Urinary bladder (tissue), 4 donors: Measurements from ENCODE around the gene ECE2. TPM values are rescaled to one million over a fixed set of nuclear protein-coding genes. Genes with fewer than 3 reads are reported as not detected.
A peak's percentile ranks its signal among the peaks of the same experiment; 100 is the strongest.
"Not testable (repeated sequence)": the region's sequence is repeated elsewhere in the genome, so short reads cannot be mapped to it uniquely, and the experiment has no call there.

Experiments
- DNase-seq: peaks from one replicate; pipeline ENCODE4 v3.0.0-alpha.2; 2015; ENCODE audit errors: extremely low spot score
- H3K27ac ChIP-seq: one replicate; pipeline ENCODE4 v1.5.1; 2013; ENCODE audit warnings: low read depth, mild to moderate bottlenecking, moderate library complexity
- H3K36me3 ChIP-seq: one replicate; pipeline ENCODE4 v1.6.1; 2013; ENCODE audit warnings: mild to moderate bottlenecking, moderate library complexity; ENCODE audit not compliant: insufficient read depth
- H3K4me1 ChIP-seq: one replicate; pipeline ENCODE4 v1.6.1; 2013; ENCODE audit warnings: mild to moderate bottlenecking, moderate library complexity; ENCODE audit not compliant: insufficient read depth
- H3K4me3 ChIP-seq: one replicate; pipeline ENCODE4 v1.5.1; 2013; ENCODE audit warnings: low read depth, low read length
- WGBS: extraction: QIAGEN DNeasy Blood & Tissue Kit; methylation state at CpG from one replicate; pipeline ENCODE4 v1.1.7; 2013; 5-methylcytosine and 5-hydroxymethylcytosine counted together
- polyA plus RNA-seq: library from polyadenylated mRNA; stranded (reverse); fragments of 200-250 nt; gene quantifications from one replicate; pipeline ENCODE4 v1.2.3, GENCODE V29; 2013
- total RNA-seq: library from RNA; depleted of rRNA; stranded (reverse); fragments of >200 nt; gene quantifications from one replicate; pipeline ENCODE4 v1.2.3, GENCODE V29; 2014
- donor health status: healthy with polysubstance abuse.
- donor health status: healthy.

The ECE2 gene
- total and polyA plus RNA-seq, 2 donors, result 0.49 TPM; not detected in 1

GRCh38 chr3:184267249-184267648, 8.6 kb upstream of the ECE2 start:
- WGBS, result 85% methylated on average over 1 of the region's 1 CpG
- not testable (repeated sequence) for H3K4me1 ChIP-seq, H3K27ac ChIP-seq, H3K36me3 ChIP-seq, H3K4me3 ChIP-seq, DNase-seq

DNA sequence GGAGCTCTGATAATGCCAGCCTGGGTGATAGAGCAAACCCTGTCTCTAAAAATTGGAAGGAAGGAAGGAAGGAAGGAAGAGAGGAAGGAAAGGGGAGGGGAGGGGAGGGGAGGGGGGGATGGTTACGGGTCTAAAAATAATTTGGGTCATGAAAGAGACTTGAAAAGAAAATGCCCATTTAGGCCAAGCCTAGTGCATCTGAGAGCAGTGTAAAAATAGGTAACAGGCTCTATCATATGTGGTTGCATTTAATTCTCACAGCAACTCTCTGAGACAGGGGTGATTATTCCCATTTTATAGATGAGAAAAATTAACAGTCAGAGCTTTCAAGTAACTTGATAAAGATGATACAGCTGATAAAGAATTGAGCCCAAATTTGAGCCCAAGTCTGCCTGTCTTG, 3.6 kb upstream of the ECE2 start:
- 39% methylated on average over 1 of the region's 1 CpG for WGBS
- H3K4me1 ChIP-seq, result no peaks in the 10 kb centered on the region
- H3K27ac ChIP-seq, result no peak overlapping the region
- no peak for DNase-seq
- no peak overlapping the region for H3K4me3 ChIP-seq
- no peaks in the 10 kb centered on the region for H3K36me3 ChIP-seq

- H3K4me1 ChIP-seq, result no peaks in the 10 kb centered on the region
- WGBS, result 71% methylated on average over 12 of the region's 12 CpGs
- DNase-seq, result no peak
- no peak overlapping the region for H3K27ac ChIP-seq
- H3K4me3 ChIP-seq, result no peak overlapping the region
- no peaks in the 10 kb centered on the region for H3K36me3 ChIP-seq
These were observed 481 bp upstream of the ECE2 start for GRCh38 chr3:184275381-184275701.

DNA sequence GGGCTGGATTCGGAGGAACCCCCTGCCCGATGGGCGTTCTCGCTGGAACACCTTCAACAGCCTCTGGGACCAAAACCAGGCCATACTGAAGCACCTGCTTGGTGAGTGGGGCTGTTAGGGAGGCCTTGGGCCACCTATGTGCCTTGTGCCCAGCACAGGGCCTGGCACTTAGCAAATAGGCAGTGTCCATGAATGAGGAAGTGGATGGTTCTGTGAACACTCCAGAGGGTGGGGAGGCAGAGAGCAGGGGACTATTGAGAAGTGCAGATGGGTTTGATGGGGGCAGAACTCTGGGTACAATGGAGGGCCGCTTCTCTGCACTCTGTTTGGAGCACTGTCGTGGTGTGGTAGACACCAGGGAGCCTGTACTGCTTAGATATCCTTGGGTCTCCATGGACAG, 1.5 kb downstream of the ECE2 start:
- H3K27ac ChIP-seq, result no peak overlapping the region
- WGBS, result 89% methylated on average over 6 of the region's 6 CpGs
- H3K4me1 ChIP-seq, result no peaks in the 10 kb centered on the region
- DNase-seq, result no peak
- no peak overlapping the region for H3K4me3 ChIP-seq
- H3K36me3 ChIP-seq, result no peaks in the 10 kb centered on the region

DNA sequence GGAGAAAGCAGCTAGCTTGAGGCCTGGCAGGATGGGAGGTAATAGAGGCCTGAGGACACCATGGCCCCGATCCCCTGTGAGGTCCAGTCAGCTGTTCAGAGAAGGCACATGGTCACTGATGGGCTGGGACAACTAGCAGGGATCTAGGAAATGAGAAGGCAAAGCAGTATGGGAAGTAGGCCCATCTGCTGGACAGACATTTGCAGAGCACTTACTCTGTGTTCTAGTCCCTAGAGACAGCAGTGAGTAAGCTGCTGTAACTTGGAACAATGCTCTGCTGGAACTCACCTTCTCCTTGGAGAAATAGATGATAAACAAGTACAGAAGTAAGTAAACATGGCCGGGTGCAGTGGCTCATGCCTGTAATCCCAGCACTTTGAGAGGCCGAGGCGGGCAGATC, 7.1 kb downstream of the ECE2 start:
- Histone ChIP-seq H3K4me3 (no peak overlapping the region), H3K4me1 (no peaks in the 10 kb centered on the region), H3K36me3 (no peaks in the 10 kb centered on the region), H3K27ac (no peak overlapping the region)
- DNase-seq, result no peak
- WGBS, result 88% methylated on average over 4 of the region's 4 CpGs

DNA sequence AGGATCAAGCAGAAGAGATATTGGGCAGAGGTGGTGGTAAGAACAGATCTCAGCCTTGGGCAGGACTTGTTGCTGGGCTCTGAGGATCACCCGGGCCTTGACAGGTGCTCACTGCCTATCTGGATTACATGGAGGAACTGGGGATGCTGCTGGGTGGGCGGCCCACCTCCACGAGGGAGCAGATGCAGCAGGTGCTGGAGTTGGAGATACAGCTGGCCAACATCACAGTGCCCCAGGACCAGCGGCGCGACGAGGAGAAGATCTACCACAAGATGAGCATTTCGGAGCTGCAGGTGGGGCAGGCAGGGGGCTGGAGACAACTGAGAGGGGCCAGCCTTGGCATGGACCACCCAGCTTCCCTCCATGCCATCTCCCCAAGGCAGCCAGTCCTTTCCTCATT, 7.9 kb downstream of the ECE2 start:
- Histone ChIP-seq H3K36me3 (no peaks in the 10 kb centered on the region), H3K4me3 (no peak overlapping the region), H3K27ac (no peak overlapping the region), H3K4me1 (no peaks in the 10 kb centered on the region)
- DNase-seq, result no peak
- WGBS, result 91% methylated on average over 8 of the region's 8 CpGs

GRCh38 chr3:184284696-184285095, 8.9 kb downstream of the ECE2 start:
- Histone ChIP-seq H3K4me1 (no peaks in the 10 kb centered on the region), H3K27ac (no peak overlapping the region), H3K4me3 (no peak overlapping the region), H3K36me3 (no peaks in the 10 kb centered on the region)
- DNase-seq, result no peak
- 13% methylated on average over 4 of the region's 4 CpGs for WGBS

DNA sequence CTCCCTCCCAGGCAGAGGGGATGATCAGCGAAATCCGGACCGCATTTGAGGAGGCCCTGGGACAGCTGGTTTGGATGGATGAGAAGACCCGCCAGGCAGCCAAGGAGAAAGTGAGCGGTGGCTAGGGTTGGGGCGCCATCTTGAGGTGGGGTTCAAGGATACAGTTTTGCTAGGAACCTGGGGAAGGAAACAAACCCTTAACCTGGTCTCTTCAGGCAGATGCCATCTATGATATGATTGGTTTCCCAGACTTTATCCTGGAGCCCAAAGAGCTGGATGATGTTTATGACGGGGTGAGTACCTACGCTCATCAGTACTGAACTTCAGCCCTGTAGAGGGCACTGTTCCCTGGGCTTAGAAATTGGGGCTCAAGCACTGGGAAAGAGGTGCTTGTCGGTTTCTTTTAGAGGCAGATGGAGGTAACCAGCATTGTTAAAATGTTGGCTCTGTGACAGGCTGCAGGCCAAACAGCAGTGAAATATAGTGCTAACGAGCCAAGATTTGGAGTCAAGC, 13.7 kb downstream of the ECE2 start:
- no peak for DNase-seq
- H3K27ac ChIP-seq, result no peak overlapping the region
- H3K4me1 ChIP-seq, result no peaks in the 10 kb centered on the region
- H3K36me3 ChIP-seq, result no peaks in the 10 kb centered on the region
- H3K4me3 ChIP-seq, result no peak overlapping the region
- 10% methylated on average over 10 of the region's 10 CpGs for WGBS

- Histone ChIP-seq H3K36me3 (no peaks in the 10 kb centered on the region), H3K27ac (no peak overlapping the region), H3K4me3 (no peak overlapping the region), H3K4me1 (no peaks in the 10 kb centered on the region)
- DNase-seq, result no peak
- WGBS, result 79% methylated on average over 10 of the region's 10 CpGs
These were observed 14.5 kb downstream of the ECE2 start for GRCh38 chr3:184290331-184290730.

GRCh38 chr3:184291044-184291737, 15.4 kb downstream of the ECE2 start:
- H3K4me3 ChIP-seq, result no peak overlapping the region
- WGBS, result 85% methylated on average over 22 of the region's 22 CpGs
- no peak overlapping the region for H3K27ac ChIP-seq
- no peaks in the 10 kb centered on the region for H3K36me3 ChIP-seq
- no peaks in the 10 kb centered on the region for H3K4me1 ChIP-seq
- no peak for DNase-seq

DNA sequence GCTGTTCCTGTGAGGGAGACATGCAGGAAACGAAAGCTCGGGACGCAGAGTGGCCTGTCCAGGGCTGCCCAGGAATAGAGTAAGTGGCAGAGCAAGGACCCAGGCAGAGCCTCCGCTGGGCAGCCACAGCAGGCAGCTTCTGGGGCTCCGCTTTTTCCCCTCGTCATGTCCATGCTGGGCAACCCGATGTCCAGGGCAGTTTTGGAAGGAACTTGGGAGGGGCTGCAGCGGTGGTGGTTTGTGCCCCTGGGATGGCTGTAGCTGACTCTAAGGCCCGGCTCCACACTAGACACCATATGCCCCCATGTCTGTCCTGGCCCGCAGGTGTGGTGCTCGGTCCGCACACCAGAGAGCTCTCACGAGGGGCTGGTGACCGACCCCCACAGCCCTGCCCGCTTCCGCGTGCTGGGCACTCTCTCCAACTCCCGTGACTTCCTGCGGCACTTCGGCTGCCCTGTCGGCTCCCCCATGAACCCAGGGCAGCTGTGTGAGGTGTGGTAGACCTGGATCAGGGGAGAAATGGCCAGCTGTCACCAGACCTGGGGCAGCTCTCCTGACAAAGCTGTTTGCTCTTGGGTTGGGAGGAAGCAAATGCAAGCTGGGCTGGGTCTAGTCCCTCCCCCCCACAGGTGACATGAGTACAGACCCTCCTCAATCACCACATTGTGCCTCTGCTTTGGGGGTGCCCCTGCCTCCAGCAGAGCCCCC, 16.1 kb downstream of the ECE2 start:
- Histone ChIP-seq H3K27ac (no peak overlapping the region), H3K4me1 (no peaks in the 10 kb centered on the region), H3K36me3 (no peaks in the 10 kb centered on the region), H3K4me3 (no peak overlapping the region)
- DNase-seq, result no peak
- WGBS, result 89% methylated on average over 21 of the region's 21 CpGs

- no peak for DNase-seq
- 60% methylated on average over 3 of the region's 3 CpGs for WGBS
- no peaks in the 10 kb centered on the region for H3K4me1 ChIP-seq
These were observed 19.9 kb downstream of the ECE2 start for GRCh38 chr3:184295771-184296170.

GRCh38 chr3:184296616-184297015, 20.8 kb downstream of the ECE2 start:
- H3K27ac ChIP-seq, result no peak overlapping the region
- no peak for DNase-seq
- H3K4me3 ChIP-seq, result no peak overlapping the region
- 74% methylated on average over 7 of the region's 7 CpGs for WGBS
- H3K36me3 ChIP-seq, result no peaks in the 10 kb centered on the region
- H3K4me1 ChIP-seq, result no peaks in the 10 kb centered on the region

More at GRCh38 chr3:184295771-184296170, 19.9 kb downstream of the ECE2 start:
- Histone ChIP-seq H3K4me3 (no peak overlapping the region), H3K27ac (no peak overlapping the region), H3K36me3 (no peaks in the 10 kb centered on the region)

- Histone ChIP-seq H3K4me3 (peak within 1 kb of the TSS; percentile 84), H3K4me1 (peaks cover 1% of the 10 kb centered on the region), H3K36me3 (no peaks in the 10 kb centered on the region), H3K27ac (peak within 1 kb of the TSS; percentile 28)
- peak; percentile 89 for DNase-seq
- under 1% methylated on average over 78 of the region's 78 CpGs for WGBS
These were observed 23.1 kb downstream of the ECE2 start, which contains the start of gene PSMD2 for GRCh38 chr3:184298759-184299487. Gene PSMD2, plus strand, starts transcription at chr3:184299241. Its CDS starts 26 bp downstream, at chr3:184299267.
